ENCODE results near the gene OR2B2.
A peak's percentile ranks its signal among the peaks of the same experiment; 100 is the strongest.

OR2B2 gene

DNA sequence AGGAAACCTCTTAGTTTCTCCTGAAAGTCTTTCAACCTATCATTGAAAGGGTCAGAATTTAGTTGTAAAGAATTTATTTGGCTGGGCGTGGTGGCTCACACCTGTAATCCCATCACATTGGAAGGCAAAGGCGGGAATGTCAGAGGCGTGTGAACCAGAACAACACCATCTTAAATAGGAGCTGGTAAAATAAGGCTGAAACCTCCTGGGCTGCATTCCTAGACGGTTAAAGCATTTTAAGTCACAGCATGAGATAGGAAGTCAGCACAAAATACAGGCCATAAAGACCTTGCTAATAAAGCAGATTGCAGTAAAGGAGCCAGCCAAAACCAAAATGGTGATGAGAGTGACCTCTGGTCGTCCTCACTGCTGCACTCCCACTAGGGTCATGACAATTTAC lies 29.6 kb downstream of the OR2B2 start:
- no peak overlapping the region for H3K27ac ChIP-seq (replicated peaks)
- TF ChIP-seq POLR2AphosphoS5 (IDR thresholded peaks at IDR 0.05; ENCODE audit: low read depth) (no peak), GABPA (IDR thresholded peaks at IDR 0.05; ENCODE audit: low read depth) (no peak)

DNA sequence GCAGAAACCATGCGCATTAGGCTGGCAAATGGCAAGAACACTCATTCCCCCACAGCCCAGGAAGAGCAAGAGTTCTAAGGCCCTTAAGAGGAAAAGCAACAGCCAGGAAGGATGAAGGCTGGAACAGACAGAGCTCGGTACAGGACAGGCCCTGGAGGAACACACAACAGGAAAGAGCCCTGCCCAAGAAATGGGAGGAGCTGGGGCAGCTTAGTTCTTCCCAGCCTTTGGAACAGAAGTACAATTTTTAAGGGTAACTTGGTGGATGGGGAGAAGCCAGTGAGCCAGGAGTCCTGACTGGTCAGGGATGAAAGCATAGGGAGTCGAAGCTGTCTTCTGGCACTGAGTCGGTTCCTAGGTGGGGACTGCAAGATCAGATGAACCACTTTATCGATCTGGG lies 32.4 kb downstream of the OR2B2 start:
- DNase-seq (ENCODE audit: low read depth in 1 of 2, low spot score in 1 of 2), result no peak
- Histone ChIP-seq H3K4me3 (replicated peaks; ENCODE audit: insufficient read depth, low read length) (no peak overlapping the region), H3K27ac (replicated peaks) (no peak overlapping the region), H3K27me3 (ENCODE audit: insufficient read depth, poor library complexity, severe bottlenecking) (no peaks in the 10 kb centered on the region)
- no peak for TF ChIP-seq SPI1 (IDR thresholded peaks at IDR 0.05; ENCODE audit: borderline replicate concordance, low read depth)
- no peak for TF ChIP-seq REST (IDR thresholded peaks at IDR 0.05; ENCODE audit: insufficient replicate concordance, low read depth)
- no peak for TF ChIP-seq GABPA (IDR thresholded peaks at IDR 0.05; ENCODE audit: low read depth)
- no peak for TF ChIP-seq POLR2AphosphoS5 (IDR thresholded peaks at IDR 0.05; ENCODE audit: low read depth)
- TF ChIP-seq, protein P1, sequence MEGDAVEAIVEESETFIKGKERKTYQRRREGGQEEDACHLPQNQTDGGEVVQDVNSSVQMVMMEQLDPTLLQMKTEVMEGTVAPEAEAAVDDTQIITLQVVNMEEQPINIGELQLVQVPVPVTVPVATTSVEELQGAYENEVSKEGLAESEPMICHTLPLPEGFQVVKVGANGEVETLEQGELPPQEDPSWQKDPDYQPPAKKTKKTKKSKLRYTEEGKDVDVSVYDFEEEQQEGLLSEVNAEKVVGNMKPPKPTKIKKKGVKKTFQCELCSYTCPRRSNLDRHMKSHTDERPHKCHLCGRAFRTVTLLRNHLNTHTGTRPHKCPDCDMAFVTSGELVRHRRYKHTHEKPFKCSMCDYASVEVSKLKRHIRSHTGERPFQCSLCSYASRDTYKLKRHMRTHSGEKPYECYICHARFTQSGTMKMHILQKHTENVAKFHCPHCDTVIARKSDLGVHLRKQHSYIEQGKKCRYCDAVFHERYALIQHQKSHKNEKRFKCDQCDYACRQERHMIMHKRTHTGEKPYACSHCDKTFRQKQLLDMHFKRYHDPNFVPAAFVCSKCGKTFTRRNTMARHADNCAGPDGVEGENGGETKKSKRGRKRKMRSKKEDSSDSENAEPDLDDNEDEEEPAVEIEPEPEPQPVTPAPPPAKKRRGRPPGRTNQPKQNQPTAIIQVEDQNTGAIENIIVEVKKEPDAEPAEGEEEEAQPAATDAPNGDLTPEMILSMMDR (IDR thresholded peaks at IDR 0.05; ENCODE audit: insufficient read depth, low read length), result no peak

More for the DNA sequence above, 29.6 kb downstream of the OR2B2 start:
- Histone ChIP-seq H3K4me3 (replicated peaks; ENCODE audit: insufficient read depth, low read length) (no peak overlapping the region), H3K27me3 (ENCODE audit: insufficient read depth, poor library complexity, severe bottlenecking) (no peaks in the 10 kb centered on the region)
- no peak for DNase-seq (ENCODE audit: low read depth in 1 of 2, low spot score in 1 of 2)

GRCh38 chr6:27874016-27874415 lies 38.2 kb downstream of the OR2B2 start:
- Histone ChIP-seq H3K4me3 (replicated peaks; ENCODE audit: insufficient read depth, low read length) (no peak overlapping the region), H3K27ac (replicated peaks) (peak overlapping the region; percentile 83), H3K27me3 (ENCODE audit: insufficient read depth, poor library complexity, severe bottlenecking) (no peaks in the 10 kb centered on the region)
- TF ChIP-seq POLR2AphosphoS5 (IDR thresholded peaks at IDR 0.05; ENCODE audit: low read depth), result no peak
- TF ChIP-seq SPI1 (IDR thresholded peaks at IDR 0.05; ENCODE audit: borderline replicate concordance, low read depth), result peak; percentile 22; the same call in 1 of the 2 replicates
- DNase-seq (ENCODE audit: low read depth in 1 of 2, low spot score in 1 of 2), result peak in 1 of 2 experiments; percentile 41

- Histone ChIP-seq H3K4me3 (replicated peaks; ENCODE audit: insufficient read depth, low read length) (peak overlapping the region; percentile 26), H3K27ac (replicated peaks) (peak overlapping the region; percentile 83)
- TF ChIP-seq POLR2AphosphoS5 (IDR thresholded peaks at IDR 0.05; ENCODE audit: low read depth), result peak; percentile 93
- no peak for TF ChIP-seq SPI1 (IDR thresholded peaks at IDR 0.05; ENCODE audit: borderline replicate concordance, low read depth)
- no peak for TF ChIP-seq REST (IDR thresholded peaks at IDR 0.05; ENCODE audit: insufficient replicate concordance, low read depth)
Observed at GRCh38 chr6:27873021-27873940, 38.9 kb downstream of the OR2B2 start.

DNA sequence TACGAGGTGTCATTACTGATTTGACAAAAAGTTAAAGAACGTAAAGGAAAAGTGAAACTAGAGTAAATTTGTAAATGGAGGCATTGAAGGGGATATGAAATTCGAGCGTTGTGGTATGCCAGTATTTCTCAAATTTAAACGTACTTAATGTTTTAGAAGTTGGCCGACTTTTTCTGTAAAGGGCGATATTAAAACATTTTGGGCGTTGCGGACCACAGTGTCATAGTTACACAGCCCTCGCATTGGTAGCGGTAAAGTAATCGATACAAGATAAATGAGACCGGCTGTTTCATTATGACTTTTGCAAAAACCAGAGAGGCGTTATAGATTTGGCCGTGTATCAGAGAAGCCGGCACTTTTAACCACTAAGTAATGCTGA lies 39.6 kb downstream of the OR2B2 start:
- Histone ChIP-seq H3K27ac (replicated peaks) (peak overlapping the region; percentile 83), H3K27me3 (ENCODE audit: insufficient read depth, poor library complexity, severe bottlenecking) (no peaks in the 10 kb centered on the region), H3K4me3 (replicated peaks; ENCODE audit: insufficient read depth, low read length) (peak overlapping the region; percentile 26)
- no peak for TF ChIP-seq REST (IDR thresholded peaks at IDR 0.05; ENCODE audit: insufficient replicate concordance, low read depth)
- no peak for TF ChIP-seq POLR2AphosphoS5 (IDR thresholded peaks at IDR 0.05; ENCODE audit: low read depth)
- TF ChIP-seq, protein P1 (IDR thresholded peaks at IDR 0.05; ENCODE audit: insufficient read depth, low read length), result no peak
- TF ChIP-seq SPI1 (IDR thresholded peaks at IDR 0.05; ENCODE audit: borderline replicate concordance, low read depth), result no peak
- TF ChIP-seq GABPA (IDR thresholded peaks at IDR 0.05; ENCODE audit: low read depth), result no peak
- DNase-seq (ENCODE audit: low read depth in 1 of 2, low spot score in 1 of 2), result no peak

More at GRCh38 chr6:27873021-27873940, 38.9 kb downstream of the OR2B2 start:
- H3K27me3 ChIP-seq (ENCODE audit: insufficient read depth, poor library complexity, severe bottlenecking), result no peaks in the 10 kb centered on the region
- DNase-seq (ENCODE audit: low read depth in 1 of 2, low spot score in 1 of 2), result peak in 1 of 2 experiments; percentile 83
